NCI-H748 (cell line): Measurements from ENCODE around the gene PLEKHG5.
"Not testable (repeated sequence)": the region's sequence is repeated elsewhere in the genome, so short reads cannot be mapped to it uniquely, and the experiment has no call there.

Source experiments
- DNase-seq: peaks from one replicate; lab custom pipeline; 2025; ENCODE audit not compliant: unreplicated experiment; lab: John Stamatoyannopoulos, UW

Gene PLEKHG5

GRCh38 chr1:6497215-6497866 lies 5.9 kb upstream of the PLEKHG5 start:
- DNase-seq: peak; percentile 72

DNA sequence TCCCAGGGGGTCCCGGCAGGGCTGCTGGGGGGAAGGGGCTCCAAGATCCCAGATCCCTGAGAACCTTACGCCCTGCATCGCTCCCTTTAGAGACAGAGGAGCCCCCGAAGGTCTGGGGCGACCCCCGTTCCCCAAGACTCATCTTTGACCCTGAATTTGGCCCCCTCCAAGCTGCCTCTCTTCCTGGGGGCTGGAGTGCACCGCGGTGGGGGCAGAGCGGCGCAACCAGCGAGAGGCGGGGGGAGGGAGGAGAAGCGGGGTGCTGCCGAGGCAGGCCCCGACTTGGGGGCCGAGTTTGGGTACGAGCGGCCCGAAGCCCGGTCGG lies 5.4 kb upstream of the PLEKHG5 start:
- no peak for DNase-seq

GRCh38 chr1:6496365-6496721 lies 4.9 kb upstream of the PLEKHG5 start:
- DNase-seq: no peak

DNA sequence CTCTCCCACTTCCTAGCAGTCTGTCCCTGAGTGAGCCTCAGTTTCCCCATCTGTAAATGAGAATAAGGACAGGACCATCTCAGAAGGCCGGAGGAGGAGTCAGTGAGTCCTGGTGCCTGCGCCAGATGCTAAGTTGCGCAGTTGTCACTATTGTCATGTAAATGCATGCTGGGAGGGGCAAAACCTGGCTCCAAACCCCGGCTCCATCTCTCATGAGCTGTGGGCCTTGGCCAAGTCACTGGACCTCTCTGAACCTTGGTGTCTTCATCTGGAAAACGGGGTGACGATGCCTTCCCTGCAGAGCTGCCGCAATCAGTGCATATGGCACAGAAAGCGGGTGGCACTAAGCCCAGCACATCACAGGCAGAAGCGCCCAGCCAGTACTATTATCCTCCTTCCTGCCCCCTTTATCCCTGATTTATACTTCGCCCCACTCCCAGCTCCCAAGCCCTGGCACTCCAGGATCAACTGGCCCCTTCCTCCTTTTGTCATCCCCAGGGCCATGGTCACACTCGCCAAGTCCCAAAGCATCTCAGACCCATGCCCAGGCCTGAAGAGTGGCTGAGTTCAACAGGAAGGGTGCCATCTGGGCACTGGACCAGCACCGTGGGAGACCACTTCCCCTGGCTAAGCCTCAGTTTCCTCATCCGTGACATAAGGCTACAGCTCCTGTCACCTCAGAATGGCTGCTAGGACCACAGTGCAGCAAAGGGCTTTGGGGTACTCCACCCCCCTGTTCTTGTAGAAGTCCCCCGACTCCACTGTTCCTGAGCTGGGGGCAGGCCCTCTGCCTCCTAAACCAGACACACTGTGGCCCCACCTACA lies 4.3 kb upstream of the PLEKHG5 start:
- no peak for DNase-seq

DNA sequence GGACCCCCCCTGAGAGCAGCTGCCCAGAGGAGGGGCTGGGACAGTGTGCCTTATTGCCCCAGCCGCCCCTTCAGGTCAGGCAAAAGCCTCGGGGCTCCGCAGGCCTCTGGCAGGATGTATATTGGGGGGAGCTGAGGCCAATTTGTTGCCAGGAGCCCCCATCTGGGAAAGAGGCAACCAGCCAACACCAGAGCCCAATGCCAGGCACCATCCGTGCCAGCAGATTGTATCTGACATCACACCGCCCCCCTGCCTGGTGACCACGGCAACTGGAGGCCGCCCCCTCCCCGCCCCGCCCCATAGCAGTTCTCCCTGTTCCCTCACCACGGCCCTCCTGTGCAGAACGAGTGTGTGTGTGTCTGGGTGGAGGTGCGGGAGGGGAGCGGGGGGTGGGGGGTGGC lies 3.6 kb upstream of the PLEKHG5 start:
- no peak for DNase-seq

DNA sequence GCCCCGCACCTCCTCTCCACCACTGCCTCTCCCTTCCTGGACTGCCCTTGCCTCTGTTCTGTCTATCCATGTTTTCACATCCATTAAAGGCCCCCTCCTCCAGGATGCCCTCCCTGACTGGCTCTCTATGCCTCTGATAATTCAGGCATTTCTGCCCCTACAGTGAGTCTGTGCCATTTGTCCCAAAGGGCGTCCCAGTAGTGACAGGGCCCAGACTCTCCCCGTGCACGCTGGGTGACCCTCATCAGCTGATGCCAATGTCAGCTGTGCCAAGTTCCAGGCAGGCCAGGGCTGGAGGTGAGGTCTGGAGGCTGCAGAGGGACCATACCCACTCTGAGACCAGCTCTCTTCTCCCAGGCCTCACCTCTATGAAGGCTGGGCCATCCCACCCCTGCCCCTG lies 3.2 kb upstream of the PLEKHG5 start:
- no peak for DNase-seq

DNA sequence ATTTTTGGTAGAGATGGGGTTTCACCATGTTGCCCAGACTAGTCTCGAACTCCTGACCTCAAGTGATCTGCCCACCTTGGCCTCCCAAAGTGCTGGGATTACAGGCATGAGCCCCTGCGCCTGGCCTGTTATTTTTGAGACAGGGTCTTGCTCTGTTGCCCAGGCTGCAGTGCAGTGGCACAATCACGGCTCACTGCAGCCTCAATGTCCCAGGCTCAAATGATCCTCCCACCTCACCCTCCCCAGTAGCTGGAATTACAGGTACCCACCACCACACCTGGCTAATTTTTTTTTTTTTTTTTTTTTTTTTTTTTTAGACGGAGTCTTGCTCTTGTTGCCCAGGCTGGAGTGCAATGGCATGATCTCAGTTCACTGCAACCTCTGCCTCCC lies 2.4 kb upstream of the PLEKHG5 start:
- DNase-seq: not testable (repeated sequence)

DNA sequence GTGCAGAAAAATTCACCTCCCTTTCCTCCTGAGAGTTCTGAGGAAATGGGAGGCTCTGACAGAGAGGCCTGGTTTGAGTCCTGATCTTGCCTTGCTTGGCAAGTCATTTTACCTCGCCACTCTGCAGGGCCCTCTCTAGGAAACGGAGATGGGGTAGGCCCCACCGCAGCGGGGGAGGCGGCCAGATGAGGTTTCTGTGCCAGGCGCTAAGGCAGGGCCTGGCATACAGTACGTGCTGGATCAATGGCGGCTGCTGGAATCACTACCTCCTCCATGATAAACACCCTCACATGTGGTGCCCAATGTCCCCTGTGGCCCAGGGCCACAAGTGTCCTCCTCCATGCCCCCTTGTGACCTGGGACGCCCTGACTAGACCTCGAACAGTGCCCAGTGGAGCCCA lies 499 bp upstream of the PLEKHG5 start:
- DNase-seq: no peak

DNA sequence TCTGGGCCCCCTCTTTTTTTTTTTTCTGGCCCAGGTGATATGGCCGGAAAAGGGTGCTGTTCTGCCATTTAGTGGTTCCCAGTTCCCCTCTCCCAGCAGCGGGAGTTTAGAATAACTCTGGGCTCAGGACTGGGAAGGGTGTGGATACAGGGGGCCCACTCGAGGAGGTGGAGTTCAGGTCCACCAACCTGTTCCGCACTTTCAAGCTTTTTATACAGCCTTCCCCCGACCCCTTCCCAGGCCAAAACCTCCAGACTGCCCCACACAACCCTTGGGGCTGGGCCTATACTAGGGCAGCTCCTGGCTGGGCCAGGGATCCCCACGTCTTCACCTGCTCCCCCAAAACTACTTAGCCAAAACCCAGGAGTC lies 402 bp downstream of the PLEKHG5 start:
- no peak for DNase-seq

DNA sequence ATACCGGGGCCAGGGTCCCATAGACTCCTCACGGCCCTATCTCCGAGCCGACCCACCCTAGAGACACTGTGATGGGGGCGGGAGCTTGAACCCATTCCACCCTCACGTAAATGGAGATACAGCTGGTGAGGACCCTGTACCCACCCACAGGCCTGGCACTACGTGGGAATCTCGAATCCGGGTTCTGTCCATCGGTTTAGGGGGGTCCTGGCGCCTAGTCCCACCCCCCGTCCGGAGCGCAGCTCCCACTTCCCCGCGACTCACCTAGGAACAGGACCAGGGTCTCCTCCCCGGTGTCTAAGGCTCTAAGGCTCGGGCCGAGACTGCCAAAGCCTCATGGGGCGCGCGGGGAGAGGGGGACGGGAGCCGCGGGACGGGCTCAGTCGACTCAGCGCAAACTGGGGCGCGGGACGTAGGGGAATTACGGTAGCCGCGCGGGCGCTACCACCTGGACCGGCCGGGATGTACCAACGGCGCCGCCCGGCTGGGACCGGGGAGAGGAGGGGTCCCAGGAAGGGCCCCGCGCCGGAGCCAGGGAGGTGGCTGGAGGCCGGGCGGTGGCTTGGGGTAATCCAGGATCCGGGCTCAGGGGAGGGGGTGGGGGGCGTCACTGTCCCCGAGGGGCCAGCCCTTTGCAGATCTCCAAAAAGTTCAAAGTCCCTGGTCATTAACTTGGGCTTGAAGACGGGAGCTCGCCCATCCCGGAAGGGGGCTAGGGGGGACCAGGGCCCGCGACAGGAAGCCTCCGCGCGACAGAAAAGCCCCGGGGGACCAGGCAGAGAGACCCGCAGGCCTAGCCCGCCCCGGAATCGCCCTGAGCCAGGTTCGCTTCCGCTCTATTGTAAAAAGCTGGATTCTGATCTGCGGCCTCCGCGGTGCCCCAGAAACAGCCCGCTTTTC lies 1.0 kb downstream of the PLEKHG5 start:
- peak; percentile 61 for DNase-seq

DNA sequence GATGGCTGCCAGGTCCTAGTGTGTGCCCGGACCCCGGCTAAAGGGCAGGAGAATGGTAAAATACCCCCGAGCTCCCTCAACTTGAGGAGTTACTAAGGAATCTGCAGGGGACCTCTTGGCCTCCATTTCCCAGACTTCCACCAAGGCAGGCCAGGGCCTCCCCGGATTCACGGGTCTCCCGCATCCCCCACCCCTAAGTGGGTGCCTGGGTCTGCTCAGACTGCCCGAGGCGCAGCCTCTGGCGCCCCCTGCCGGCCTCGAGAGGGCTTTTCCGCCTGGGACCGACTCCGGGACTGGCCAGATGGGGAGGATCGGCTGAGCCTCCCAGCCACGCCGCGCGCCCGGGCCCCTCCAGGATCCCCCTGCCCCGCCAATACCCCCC lies 1.7 kb downstream of the PLEKHG5 start:
- DNase-seq: peak; percentile 67

DNA sequence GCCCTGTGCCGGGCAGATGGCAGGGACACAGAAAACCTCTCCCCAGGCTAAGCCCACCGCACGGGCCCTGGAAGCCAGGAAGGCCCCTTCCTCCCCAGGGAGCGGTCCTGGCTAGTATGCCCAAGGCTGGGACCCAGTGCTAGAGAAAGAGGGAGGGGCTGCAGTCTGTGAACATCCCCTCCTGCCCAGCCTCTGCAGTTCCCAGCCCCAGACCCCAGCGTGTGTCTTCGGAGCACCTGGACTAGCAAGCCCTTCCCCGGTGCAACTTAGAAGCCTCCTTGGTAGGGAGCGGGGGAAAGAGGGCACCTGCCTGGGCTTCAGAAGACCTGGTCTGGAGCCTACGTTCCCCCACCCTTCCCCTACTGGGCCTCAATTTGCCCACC lies 2.1 kb downstream of the PLEKHG5 start:
- no peak for DNase-seq

DNA sequence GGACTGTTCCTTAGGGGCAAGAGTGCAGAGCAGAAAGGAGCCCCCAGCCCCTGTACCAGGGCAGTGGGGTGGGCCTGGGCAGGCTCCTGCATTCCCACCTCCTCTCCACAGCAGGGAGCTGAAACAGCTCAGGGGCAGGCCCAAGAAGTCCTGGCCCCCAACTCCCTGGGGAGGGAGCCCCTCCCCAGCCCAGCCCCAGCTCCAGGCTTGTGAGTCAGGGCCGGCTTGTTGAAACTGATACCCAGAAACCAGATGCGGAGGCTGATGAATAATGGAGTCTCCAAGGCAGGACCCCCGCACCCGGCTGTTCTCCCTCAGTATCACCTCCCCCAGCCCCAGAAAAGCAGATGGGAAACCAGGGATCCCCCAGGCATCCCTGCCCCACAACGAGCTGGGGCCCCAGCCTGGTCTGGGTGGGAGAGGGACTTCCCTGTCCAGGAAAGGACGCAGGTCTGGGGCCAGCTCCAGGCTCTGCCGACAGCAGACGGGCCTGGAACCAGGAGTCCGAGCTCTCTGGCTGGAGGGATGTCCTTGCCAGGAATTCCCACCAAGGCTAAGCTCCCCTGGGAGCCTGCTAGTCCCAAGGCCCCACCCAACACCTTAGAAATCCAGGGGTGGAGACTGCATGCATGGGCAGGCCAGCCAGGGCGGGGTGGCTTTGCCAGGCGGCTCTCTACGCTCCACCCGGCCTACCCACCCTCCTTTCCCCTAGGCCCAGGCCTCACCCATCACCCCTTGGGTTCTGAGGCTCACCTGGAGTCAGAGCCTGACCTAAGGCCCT lies 2.7 kb downstream of the PLEKHG5 start:
- no peak for DNase-seq

- DNase-seq: no peak
Observed at GRCh38 chr1:6487804-6488484, 3.5 kb downstream of the PLEKHG5 start.

GRCh38 chr1:6486433-6487011 lies 4.9 kb downstream of the PLEKHG5 start:
- DNase-seq: peak; percentile 89

- DNase-seq: peak; percentile 13
Observed at GRCh38 chr1:6485168-6486101, 6.0 kb downstream of the PLEKHG5 start.

- no peak for DNase-seq
Observed at GRCh38 chr1:6484826-6485167, 6.7 kb downstream of the PLEKHG5 start.

GRCh38 chr1:6483761-6484117 lies 7.7 kb downstream of the PLEKHG5 start:
- DNase-seq: no peak

DNA sequence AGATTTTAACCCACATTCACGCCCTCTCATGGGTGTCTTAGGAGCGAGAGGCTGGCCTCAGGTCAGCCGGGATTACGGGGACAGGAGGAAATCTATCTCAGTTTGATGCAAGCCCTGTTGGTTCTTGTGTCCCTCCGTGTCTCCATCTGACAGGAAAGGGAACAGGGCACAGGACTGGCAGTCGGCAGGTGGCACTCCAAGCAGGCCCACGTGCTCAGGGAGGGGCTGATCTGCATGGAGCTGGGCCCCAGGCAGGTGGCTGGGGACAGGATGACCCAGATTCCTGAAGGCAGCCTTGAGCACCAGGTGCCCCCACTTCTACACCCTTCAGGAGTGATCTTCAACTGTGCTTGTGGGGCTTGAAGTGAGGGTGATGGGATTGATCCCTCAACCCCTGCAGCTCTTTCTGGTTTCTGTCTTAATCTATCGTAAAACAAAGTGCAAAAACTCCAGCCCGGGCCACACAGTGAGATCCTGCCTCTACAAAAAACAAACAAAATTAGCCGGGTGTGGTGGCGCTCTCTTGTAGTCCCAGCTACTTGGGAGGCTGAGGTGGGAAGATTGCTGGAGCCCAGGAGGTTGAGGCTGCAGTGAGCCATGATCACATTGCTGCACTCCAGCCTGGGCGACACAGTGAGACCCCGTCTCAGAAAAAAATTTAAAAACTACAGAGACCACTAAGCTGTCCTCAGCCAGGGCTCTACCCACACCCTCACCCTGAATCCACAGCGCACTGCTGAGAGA lies 8.3 kb downstream of the PLEKHG5 start:
- DNase-seq: peak; percentile 23
